Measurements from ENCODE around the gene EIF2AK3. TPM values are rescaled to one million over a fixed set of nuclear protein-coding genes. Genes with fewer than 3 reads are reported as not detected.

The EIF2AK3 gene
- total and polyA plus RNA-seq, 2 donors from 2014 or later, result 5.7 to 20.8 TPM

GRCh38 chr2:88638123-88638650, 10.9 kb upstream of the EIF2AK3 start:
- intact Hi-C loops (cut with DNase I), result no loop called here
- no peak for TF ChIP-seq CTCF (IDR thresholded peaks at IDR 0.05; ENCODE audit: borderline replicate concordance, extremely low read depth, insufficient read depth)
- no peak overlapping the region for H3K9ac ChIP-seq (ENCODE audit: low read length in 3 of 3)

GRCh38 chr2:88637464-88637863, 10.2 kb upstream of the EIF2AK3 start:
- intact Hi-C loops (cut with DNase I), result no loop called here
- no peak overlapping the region for H3K9ac ChIP-seq (ENCODE audit: low read length in 3 of 3)
- no peaks in the 10 kb centered on the region for H3K9me3 ChIP-seq (ENCODE audit: control insufficient read depth in 2 of 3, insufficient read depth in 1 of 3, low read length in 3 of 3)
- H3K36me3 ChIP-seq (ENCODE audit: control insufficient read depth in 2 of 3, insufficient read depth in 3 of 3, low read length in 3 of 3), result no peaks in the 10 kb centered on the region
- no peak overlapping the region for H3K27ac ChIP-seq (ENCODE audit: low read depth in 2 of 2, low read length in 2 of 2)
- no peak for TF ChIP-seq CTCF (IDR thresholded peaks at IDR 0.05; ENCODE audit: borderline replicate concordance, extremely low read depth, insufficient read depth)
- no peaks in the 10 kb centered on the region for H3K4me1 ChIP-seq (ENCODE audit: control insufficient read depth in 2 of 3, insufficient read depth in 2 of 3, low read depth in 1 of 3, low read length in 3 of 3)
- H3K27me3 ChIP-seq (ENCODE audit: control insufficient read depth, insufficient read depth, low read length), result no peaks in the 10 kb centered on the region
- no peak overlapping the region for H3K4me3 ChIP-seq (ENCODE audit: low read length in 3 of 3)
- no peak for DNase-seq
- no peak for FAIRE-seq

More at GRCh38 chr2:88638123-88638650, 10.9 kb upstream of the EIF2AK3 start:
- H3K27me3 ChIP-seq (ENCODE audit: control insufficient read depth, insufficient read depth, low read length), result no peaks in the 10 kb centered on the region
- FAIRE-seq, result no peak
- H3K9me3 ChIP-seq (ENCODE audit: control insufficient read depth in 2 of 3, insufficient read depth in 1 of 3, low read length in 3 of 3), result no peaks in the 10 kb centered on the region
- no peak for DNase-seq
- H3K36me3 ChIP-seq (ENCODE audit: control insufficient read depth in 2 of 3, insufficient read depth in 3 of 3, low read length in 3 of 3), result no peaks in the 10 kb centered on the region
- no peak overlapping the region for H3K4me3 ChIP-seq (ENCODE audit: low read length in 3 of 3)
- H3K4me1 ChIP-seq (ENCODE audit: control insufficient read depth in 2 of 3, insufficient read depth in 2 of 3, low read depth in 1 of 3, low read length in 3 of 3), result no peaks in the 10 kb centered on the region
- H3K27ac ChIP-seq (ENCODE audit: low read depth in 2 of 2, low read length in 2 of 2), result no peak overlapping the region

GRCh38 chr2:88636026-88636425, 8.8 kb upstream of the EIF2AK3 start:
- no peak for TF ChIP-seq CTCF (IDR thresholded peaks at IDR 0.05; ENCODE audit: borderline replicate concordance, extremely low read depth, insufficient read depth)
- Histone ChIP-seq H3K9me3 (ENCODE audit: control insufficient read depth in 2 of 3, insufficient read depth in 1 of 3, low read length in 3 of 3) (no peaks in the 10 kb centered on the region), H3K4me3 (ENCODE audit: low read length in 3 of 3) (no peak overlapping the region), H3K27me3 (ENCODE audit: control insufficient read depth, insufficient read depth, low read length) (no peaks in the 10 kb centered on the region), H3K4me1 (ENCODE audit: control insufficient read depth in 2 of 3, insufficient read depth in 2 of 3, low read depth in 1 of 3, low read length in 3 of 3) (no peaks in the 10 kb centered on the region), H3K9ac (ENCODE audit: low read length in 3 of 3) (no peak overlapping the region), H3K36me3 (ENCODE audit: control insufficient read depth in 2 of 3, insufficient read depth in 3 of 3, low read length in 3 of 3) (no peaks in the 10 kb centered on the region), H3K27ac (ENCODE audit: low read depth in 2 of 2, low read length in 2 of 2) (no peak overlapping the region)
- intact Hi-C loops (cut with DNase I), result no loop called here
- no peak for FAIRE-seq
- no peak for DNase-seq

DNA sequence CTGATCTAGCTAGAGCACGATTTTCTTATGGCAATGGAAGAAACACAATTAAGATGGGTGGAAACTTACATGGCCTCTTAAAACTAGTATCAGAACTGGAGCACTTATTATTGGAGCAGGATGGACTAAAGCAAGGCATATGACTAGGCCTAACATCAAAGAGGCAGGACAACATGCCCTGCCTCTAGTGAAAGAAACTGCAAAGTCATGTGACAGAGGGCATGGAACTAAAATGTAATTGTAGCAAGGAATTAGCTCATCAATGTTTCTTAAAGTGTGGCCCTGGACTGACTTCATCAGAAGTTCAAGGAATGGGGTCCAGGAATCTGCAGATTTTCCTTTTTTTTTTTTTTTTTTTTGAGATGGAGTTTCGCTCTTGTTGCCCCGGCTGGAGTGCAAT, 5.3 kb upstream of the EIF2AK3 start:
- no peaks in the 10 kb centered on the region for H3K4me1 ChIP-seq (ENCODE audit: control insufficient read depth in 2 of 3, insufficient read depth in 2 of 3, low read depth in 1 of 3, low read length in 3 of 3)
- no peaks in the 10 kb centered on the region for H3K9me3 ChIP-seq (ENCODE audit: control insufficient read depth in 2 of 3, insufficient read depth in 1 of 3, low read length in 3 of 3)
- H3K27me3 ChIP-seq (ENCODE audit: control insufficient read depth, insufficient read depth, low read length), result no peaks in the 10 kb centered on the region
- intact Hi-C loops (cut with DNase I), result no loop called here
- H3K36me3 ChIP-seq (ENCODE audit: control insufficient read depth in 2 of 3, insufficient read depth in 3 of 3, low read length in 3 of 3), result no peaks in the 10 kb centered on the region
- H3K27ac ChIP-seq (ENCODE audit: low read depth in 2 of 2, low read length in 2 of 2), result no peak overlapping the region
- FAIRE-seq (no peak), DNase-seq (no peak)
- TF ChIP-seq CTCF (IDR thresholded peaks at IDR 0.05; ENCODE audit: borderline replicate concordance, extremely low read depth, insufficient read depth), result no peak
- no peak overlapping the region for H3K9ac ChIP-seq (ENCODE audit: low read length in 3 of 3)
- no peak overlapping the region for H3K4me3 ChIP-seq (ENCODE audit: low read length in 3 of 3)
